Measurements from ENCODE around the gene FHOD3.
"Not testable (repeated sequence)": the region's sequence is repeated elsewhere in the genome, so short reads cannot be mapped to it uniquely, and the experiment has no call there.

FHOD3 gene

DNA sequence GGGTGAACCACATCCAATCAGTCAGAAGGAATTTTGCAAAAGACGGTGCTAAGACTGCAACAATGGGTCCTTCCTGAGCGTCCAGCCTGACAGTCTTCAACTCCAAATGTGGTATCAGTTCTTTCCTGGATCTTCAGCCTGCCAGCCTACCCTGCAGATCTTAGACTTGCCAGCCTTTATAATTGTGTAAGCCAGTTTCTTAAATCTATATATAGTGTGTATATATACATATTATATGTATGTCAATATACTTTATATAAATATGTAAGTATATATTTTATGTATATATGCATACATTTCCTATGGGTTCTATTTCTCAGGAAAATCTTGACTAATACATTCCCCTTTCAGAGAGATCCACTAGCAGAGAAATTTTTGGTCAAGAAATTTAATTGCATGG is 245.5 kb downstream of the FHOD3 start:
- no peaks in the 10 kb centered on the region for H3K9me3 Mint-ChIP-seq
- DNase-seq, result no peak
- H3K36me3 Mint-ChIP-seq (ENCODE audit: low read depth), result no peaks in the 10 kb centered on the region
- H3K4me1 Mint-ChIP-seq (ENCODE audit: low read depth), result no peaks in the 10 kb centered on the region
- H3K27me3 Mint-ChIP-seq, result no peaks in the 10 kb centered on the region
- H3K4me3 Mint-ChIP-seq, result no peak overlapping the region
- H3K27ac Mint-ChIP-seq, result no peak overlapping the region

DNA sequence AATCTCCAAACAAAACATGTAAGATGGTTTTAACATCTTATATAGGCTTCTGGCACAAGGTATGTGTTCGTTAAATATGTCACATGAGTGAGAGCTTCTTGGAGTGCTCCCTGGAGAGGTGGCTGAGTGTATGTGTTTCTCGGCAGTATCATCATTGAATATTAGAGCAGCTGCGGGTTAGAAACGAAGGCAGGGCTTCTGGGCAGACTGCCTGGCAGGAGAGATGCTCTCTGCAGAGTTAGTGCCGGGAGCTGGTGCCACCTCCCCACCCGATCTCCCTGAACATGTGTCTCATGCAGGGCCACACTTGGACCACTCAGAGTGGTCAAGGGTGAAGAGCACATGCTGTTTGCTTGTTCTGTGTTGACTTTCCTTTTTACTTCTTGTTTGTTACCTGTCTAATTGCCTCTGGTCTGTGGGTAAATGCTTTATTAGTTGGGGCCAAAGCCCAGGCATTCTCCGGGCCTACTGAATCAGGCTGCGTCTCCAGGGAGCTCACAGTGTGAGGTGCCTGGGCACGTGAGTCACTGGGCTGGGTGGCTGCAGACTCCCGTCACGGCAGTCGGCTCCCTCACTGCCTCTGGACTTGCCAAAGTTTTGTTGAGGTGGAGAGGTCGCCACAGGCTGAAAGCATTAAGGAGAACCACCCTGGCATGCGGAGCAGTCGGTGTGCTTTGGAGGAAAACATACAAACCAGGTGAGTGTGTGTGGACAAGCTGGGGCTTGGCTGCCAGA is 246.6 kb downstream of the FHOD3 start:
- Mint-ChIP-seq H3K4me3 (no peak overlapping the region), H3K9me3 (no peaks in the 10 kb centered on the region), H3K27me3 (no peaks in the 10 kb centered on the region), H3K36me3 (ENCODE audit: low read depth) (no peaks in the 10 kb centered on the region), H3K27ac (no peak overlapping the region), H3K4me1 (ENCODE audit: low read depth) (no peaks in the 10 kb centered on the region)
- no peak for DNase-seq

DNA sequence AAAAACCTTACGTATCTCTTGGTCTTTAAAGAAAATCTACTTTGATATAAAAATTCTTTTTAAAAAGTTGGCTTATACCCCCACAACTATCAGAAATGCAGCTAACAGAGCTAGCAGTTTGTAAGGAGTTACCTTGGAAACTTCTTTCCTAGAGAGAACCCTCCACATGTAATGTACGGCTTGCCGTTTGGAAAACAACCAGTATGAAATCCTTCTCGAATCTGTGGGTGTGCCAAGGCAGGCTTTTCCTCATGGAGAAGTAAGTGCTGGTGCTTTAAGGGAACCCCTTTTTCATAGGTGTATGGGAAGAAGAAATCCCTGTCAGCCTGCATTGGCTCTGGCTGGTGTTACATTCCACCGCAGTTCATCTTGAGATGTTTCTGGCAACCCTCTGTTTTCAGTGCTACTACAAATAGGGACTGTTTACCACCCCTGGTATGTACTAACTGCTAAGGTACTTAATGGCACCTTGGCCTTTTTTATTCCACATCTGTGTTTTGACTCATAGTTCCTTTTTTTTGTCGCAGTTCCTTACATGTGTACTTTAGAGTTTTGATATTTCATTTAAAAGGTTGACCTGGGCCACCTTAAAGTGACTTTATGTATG is 248.4 kb downstream of the FHOD3 start:
- Mint-ChIP-seq H3K4me1 (ENCODE audit: low read depth) (no peaks in the 10 kb centered on the region), H3K36me3 (ENCODE audit: low read depth) (no peaks in the 10 kb centered on the region), H3K9me3 (peaks cover 2% of the 10 kb centered on the region), H3K27ac (no peak overlapping the region), H3K4me3 (no peak overlapping the region), H3K27me3 (no peaks in the 10 kb centered on the region)
- no peak for DNase-seq

DNA sequence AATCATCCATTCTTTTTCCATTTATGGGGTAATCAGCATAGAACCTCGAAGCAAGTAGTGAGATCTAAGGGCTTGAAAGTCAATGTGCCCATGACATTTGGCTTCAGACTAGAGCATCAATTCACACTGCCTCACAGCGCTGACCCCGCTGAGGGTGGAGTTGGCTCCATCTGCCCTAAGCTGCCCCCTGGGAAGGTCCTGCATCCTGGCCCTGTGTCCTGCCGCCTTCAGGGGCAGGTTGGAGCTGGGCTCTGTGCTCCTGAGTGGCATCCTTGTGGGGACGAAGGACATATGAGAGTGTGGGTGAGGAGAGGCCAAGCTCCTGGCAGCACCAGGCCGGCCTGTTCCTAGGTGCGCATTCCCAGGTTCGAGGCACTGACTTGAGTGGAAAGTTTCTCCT is 249.4 kb downstream of the FHOD3 start:
- Mint-ChIP-seq H3K36me3 (ENCODE audit: low read depth) (no peaks in the 10 kb centered on the region), H3K27me3 (no peaks in the 10 kb centered on the region)
- DNase-seq, result no peak

DNA sequence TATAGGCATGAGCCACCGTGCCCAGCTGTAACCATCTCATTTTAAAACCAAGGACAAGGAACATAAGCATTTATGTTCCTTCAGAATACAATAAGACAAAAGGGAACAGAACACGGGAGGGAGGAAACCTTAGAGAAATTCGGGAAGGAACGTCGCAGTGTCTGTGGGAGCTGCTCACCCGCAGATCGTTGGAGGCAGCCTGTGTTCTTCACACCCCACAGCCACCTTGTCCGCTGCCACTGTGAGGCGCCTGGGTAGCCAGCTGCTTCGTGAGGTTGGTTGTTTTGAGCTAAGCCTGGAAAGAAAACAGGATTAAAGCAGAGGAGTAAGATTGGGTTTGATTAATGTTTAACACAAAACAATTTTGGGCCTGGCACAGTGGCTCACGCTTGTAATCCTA is 250.0 kb downstream of the FHOD3 start:
- Mint-ChIP-seq H3K4me1 (ENCODE audit: low read depth) (no peaks in the 10 kb centered on the region), H3K9me3 (peaks cover 5% of the 10 kb centered on the region), H3K36me3 (ENCODE audit: low read depth) (no peaks in the 10 kb centered on the region), H3K27ac (no peak overlapping the region), H3K27me3 (peaks cover 2% of the 10 kb centered on the region), H3K4me3 (no peak overlapping the region)
- DNase-seq, result no peak

More for the DNA sequence above, 249.4 kb downstream of the FHOD3 start:
- Mint-ChIP-seq H3K4me3 (no peak overlapping the region), H3K27ac (no peak overlapping the region), H3K9me3 (peaks cover 5% of the 10 kb centered on the region), H3K4me1 (ENCODE audit: low read depth) (no peaks in the 10 kb centered on the region)

DNA sequence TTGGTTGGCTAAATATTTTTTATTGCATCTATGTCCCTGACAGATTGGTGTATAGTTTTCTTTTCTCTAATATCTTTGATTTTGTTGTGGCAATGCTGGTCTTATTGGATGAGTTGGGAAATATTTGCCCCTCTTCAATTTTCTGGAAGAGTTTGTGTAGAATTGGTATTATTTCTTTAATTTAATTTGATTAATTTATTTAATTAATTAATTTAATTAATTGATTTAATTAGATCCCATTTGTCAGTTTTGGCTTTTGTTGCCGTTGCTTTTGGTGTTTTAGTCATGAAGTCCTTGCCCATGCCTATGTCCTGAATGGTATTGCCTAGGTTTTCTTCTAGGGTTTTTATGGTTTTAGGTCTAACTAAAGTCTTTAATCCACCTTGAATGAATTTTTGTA is 253.8 kb downstream of the FHOD3 start:
- DNase-seq; H3K27me3 Mint-ChIP-seq; H3K27ac Mint-ChIP-seq; H3K4me3 Mint-ChIP-seq; H3K36me3 Mint-ChIP-seq (ENCODE audit: low read depth); H3K9me3 Mint-ChIP-seq; H3K4me1 Mint-ChIP-seq (ENCODE audit: low read depth): not testable (repeated sequence)

DNA sequence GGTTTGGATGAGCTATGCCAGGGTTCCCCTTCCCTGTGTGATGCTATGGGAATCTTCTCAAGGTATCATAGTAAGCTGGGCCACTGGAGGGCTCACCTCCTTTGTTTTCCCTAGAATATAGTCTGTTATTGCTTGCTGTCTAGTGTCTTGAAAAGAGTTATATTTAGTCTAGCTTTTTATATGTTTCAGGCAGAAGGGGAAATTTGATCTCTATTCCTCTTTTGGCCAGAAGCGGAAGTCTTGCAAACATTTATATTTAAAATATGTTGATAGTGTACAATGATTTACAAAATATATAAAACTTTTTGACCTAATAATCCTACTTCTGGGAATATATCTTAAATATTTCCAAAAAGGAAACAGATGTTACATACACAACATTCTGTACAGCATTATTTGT is 260.7 kb downstream of the FHOD3 start:
- Mint-ChIP-seq H3K36me3 (ENCODE audit: low read depth) (no peaks in the 10 kb centered on the region), H3K4me3 (no peak overlapping the region), H3K27me3 (peaks cover 7% of the 10 kb centered on the region), H3K9me3 (peaks cover 2% of the 10 kb centered on the region), H3K4me1 (ENCODE audit: low read depth) (no peaks in the 10 kb centered on the region), H3K27ac (no peak overlapping the region)
- no peak for DNase-seq

DNA sequence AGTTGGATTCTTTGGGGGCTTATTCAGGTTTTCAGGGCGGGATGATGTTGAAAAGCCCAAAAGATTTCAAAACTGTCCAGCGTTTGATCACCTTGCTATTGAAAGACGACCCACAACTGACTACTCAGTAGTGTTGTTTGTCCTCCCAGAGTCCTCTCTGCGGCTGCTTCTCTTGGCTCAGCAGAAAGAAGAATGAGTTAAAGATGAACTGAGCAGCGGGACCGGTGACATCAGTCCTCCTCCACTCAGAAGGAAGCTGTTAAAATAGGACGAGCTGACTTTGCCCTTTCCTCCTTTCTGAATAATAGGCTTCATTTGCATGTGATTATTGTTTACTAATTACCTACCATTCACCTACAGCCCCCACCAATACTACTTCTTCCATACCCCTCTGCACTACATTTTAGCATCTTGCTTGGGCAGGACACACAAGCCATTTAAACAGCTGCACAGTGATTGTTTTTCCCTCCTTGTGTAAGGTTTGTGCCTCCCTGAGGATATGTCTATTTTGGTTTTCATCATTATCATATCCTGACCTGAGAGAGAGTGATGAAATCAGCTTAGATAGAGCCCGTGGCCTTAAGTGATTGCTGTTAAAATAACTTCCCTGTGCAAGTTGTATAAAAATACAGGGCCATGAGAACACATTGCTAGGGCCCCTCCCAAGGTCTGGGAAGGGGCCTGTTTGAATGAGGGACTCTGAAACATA is 261.8 kb downstream of the FHOD3 start:
- no peak for DNase-seq
- Mint-ChIP-seq H3K27me3 (peaks cover 15% of the 10 kb centered on the region), H3K4me1 (ENCODE audit: low read depth) (no peaks in the 10 kb centered on the region), H3K4me3 (no peak overlapping the region), H3K9me3 (no peaks in the 10 kb centered on the region), H3K27ac (no peak overlapping the region), H3K36me3 (ENCODE audit: low read depth) (no peaks in the 10 kb centered on the region)

DNA sequence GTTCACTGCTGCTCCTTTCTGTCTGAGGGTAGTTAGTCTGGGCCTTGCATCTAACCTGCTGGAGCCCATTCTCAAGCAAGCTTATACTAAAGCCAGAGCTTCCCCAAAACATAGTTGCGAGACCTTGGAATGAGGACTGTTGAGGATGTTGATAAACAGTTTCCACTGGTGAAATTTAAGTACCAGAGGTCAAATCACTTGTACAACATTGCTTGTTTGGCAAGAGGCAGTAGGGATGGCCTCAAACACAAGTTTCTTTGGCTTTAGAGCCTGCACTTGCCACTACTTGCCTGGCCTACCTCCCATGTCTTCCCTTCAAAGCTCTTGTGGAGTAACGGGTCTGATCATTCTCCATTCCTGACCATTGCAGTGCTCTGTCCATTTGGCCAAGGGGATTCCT is 262.7 kb downstream of the FHOD3 start:
- no peak overlapping the region for H3K4me3 Mint-ChIP-seq
- no peaks in the 10 kb centered on the region for H3K9me3 Mint-ChIP-seq
- no peak overlapping the region for H3K27ac Mint-ChIP-seq
- no peak for DNase-seq
- H3K27me3 Mint-ChIP-seq, result peaks cover 21% of the 10 kb centered on the region
- no peaks in the 10 kb centered on the region for H3K4me1 Mint-ChIP-seq (ENCODE audit: low read depth)
- no peaks in the 10 kb centered on the region for H3K36me3 Mint-ChIP-seq (ENCODE audit: low read depth)

DNA sequence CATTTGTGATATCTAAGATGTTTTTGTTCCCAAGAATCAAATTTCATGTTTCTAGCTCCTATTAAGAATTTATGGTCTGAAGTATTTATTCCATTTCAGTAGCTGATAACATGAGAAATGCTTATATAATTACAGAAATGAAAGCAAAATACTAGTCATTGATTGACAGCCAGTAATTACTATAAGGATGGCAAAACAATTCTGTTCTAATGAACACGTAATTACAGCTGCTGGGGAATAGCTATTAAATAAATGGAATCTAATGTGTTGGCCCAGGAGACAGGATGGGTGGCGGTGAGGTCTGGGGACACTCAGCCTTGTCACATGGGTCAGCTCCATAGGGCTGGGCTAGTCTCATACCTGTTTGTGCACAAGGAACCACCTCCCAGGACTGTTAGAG is 263.5 kb downstream of the FHOD3 start:
- H3K36me3 Mint-ChIP-seq (ENCODE audit: low read depth), result no peaks in the 10 kb centered on the region
- DNase-seq, result no peak
- no peak overlapping the region for H3K4me3 Mint-ChIP-seq
- H3K9me3 Mint-ChIP-seq, result no peaks in the 10 kb centered on the region
- H3K4me1 Mint-ChIP-seq (ENCODE audit: low read depth), result no peaks in the 10 kb centered on the region
- peaks cover 30% of the 10 kb centered on the region for H3K27me3 Mint-ChIP-seq
- no peak overlapping the region for H3K27ac Mint-ChIP-seq

DNA sequence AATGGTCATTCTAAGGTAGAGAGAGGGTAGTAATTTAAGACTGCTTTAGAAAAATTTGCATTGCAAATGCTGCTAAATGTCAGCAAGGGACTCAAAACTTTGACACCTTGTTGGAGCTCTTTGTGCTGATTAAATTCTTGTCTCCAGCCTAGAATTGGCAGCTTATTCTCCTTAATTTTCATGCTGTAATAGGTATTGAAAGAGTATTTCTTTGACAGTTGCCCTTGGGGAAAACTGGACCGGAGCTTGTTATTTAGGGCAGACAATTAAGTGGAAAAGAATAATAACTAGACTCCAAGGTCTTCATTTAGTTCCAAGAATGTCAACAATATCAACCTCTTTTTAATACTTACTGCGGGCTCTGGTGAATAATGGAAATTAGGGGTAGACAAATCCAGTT is 267.3 kb downstream of the FHOD3 start:
- no peaks in the 10 kb centered on the region for H3K36me3 Mint-ChIP-seq (ENCODE audit: low read depth)
- no peak overlapping the region for H3K4me3 Mint-ChIP-seq
- H3K4me1 Mint-ChIP-seq (ENCODE audit: low read depth), result no peaks in the 10 kb centered on the region
- no peaks in the 10 kb centered on the region for H3K9me3 Mint-ChIP-seq
- no peak overlapping the region for H3K27ac Mint-ChIP-seq
- H3K27me3 Mint-ChIP-seq, result peaks cover 40% of the 10 kb centered on the region
- DNase-seq, result no peak

DNA sequence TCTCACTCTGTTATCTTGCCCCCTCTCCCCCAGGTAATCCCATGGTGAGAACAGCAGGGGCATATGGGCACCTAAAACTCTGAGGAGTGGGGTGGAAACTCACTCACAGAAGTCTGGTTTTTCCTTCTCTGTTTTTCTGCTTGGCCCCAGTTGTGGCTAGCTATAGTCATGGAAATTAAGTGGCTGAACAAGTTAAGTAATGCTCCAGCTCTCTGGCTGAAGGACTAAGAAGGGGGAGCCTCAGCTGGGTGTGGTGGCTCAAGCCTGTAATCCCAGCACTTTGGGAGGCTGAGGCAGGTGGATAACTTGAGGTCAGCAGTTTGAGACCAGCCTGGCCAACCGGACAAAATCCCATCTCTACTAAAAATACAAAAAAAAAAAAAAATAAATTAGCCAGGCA is 270.3 kb downstream of the FHOD3 start:
- H3K27me3 Mint-ChIP-seq, result peaks cover 43% of the 10 kb centered on the region
- peaks cover 3% of the 10 kb centered on the region for H3K4me1 Mint-ChIP-seq (ENCODE audit: low read depth)
- H3K9me3 Mint-ChIP-seq, result no peaks in the 10 kb centered on the region
- no peak overlapping the region for H3K27ac Mint-ChIP-seq
- no peak overlapping the region for H3K4me3 Mint-ChIP-seq
- no peaks in the 10 kb centered on the region for H3K36me3 Mint-ChIP-seq (ENCODE audit: low read depth)
- DNase-seq, result no peak

DNA sequence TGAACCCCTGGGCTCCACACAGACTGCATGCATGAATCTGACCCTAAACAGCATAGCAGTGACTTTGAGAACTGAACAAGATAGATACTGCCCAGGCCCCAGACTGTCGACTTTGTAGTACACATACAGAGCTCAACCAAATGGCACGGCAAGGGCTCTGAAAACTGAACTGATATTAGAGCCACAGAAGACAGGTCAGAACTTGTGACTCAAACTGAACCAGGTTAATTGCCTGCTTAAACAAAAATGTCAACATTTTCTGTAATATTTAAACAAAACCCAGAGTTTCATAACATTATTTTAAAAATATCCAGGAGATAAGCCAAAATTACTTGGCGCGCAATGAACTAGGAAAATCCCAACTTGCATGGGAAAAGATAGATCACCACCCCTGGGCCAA is 271.0 kb downstream of the FHOD3 start:
- no peak for DNase-seq
- H3K9me3 Mint-ChIP-seq, result no peaks in the 10 kb centered on the region
- H3K4me3 Mint-ChIP-seq, result no peak overlapping the region
- peaks cover 38% of the 10 kb centered on the region for H3K27me3 Mint-ChIP-seq
- peaks cover 3% of the 10 kb centered on the region for H3K4me1 Mint-ChIP-seq (ENCODE audit: low read depth)
- H3K36me3 Mint-ChIP-seq (ENCODE audit: low read depth), result no peaks in the 10 kb centered on the region
- no peak overlapping the region for H3K27ac Mint-ChIP-seq

DNA sequence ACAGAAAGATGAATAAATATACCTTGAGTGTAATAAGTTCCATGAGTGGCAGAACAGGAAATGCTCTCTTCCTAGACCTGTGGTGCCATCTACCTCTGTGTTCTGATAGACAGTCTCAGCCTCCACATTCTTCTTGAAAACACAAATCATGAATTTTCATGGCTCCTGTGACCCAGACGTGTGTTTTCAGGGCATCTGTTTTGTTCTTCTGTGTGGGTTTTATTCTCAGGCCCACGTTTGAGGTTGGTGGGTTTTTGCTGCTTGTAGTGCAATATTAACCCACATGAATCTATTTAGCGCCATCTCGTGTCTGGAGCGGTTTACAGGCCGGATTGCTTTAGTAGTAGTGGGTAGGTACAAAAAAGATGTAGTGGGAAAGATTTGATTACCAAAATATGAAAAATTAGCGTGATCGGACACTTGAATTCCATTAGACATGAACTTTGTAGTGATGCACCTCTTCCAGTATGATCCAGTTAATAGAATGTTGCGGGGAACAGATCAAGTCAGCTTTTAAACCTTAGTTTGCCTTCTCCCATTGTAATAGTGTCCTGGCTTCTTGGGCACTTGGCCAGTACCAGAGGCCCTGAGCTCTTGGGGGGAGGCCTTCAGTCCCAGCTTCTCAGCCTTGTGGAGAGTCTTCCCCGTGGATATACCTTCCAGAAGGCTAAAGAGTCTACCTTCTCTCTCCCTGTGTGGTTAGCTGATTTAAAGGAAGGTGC is 274.8 kb downstream of the FHOD3 start:
- Mint-ChIP-seq H3K27ac (no peak overlapping the region), H3K9me3 (no peaks in the 10 kb centered on the region), H3K4me3 (no peak overlapping the region), H3K36me3 (ENCODE audit: low read depth) (no peaks in the 10 kb centered on the region), H3K4me1 (ENCODE audit: low read depth) (peaks cover 3% of the 10 kb centered on the region), H3K27me3 (peaks cover 9% of the 10 kb centered on the region)
- no peak for DNase-seq

DNA sequence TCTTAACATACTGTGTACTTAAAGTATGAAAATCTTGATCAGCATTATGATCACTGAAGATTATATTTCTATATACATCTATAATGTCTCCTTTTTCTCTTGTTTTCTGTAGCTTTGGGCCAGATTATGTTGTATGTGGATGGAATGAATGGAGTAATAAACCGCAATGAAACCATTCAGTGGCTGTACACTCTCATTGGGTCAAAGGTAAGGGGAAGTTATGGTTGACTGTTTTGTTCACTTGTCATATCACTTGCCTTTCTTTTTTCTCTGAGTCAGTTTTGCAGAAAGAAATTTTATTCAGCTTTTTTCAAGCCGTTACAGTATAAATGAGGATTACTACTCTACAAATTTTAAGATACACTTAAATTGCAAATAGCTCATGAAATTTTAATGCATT is 278.8 kb downstream of the FHOD3 start:
- DNase-seq, result no peak
- no peaks in the 10 kb centered on the region for H3K36me3 Mint-ChIP-seq (ENCODE audit: low read depth)
- peaks cover 5% of the 10 kb centered on the region for H3K9me3 Mint-ChIP-seq
- H3K4me3 Mint-ChIP-seq, result no peak overlapping the region
- H3K4me1 Mint-ChIP-seq (ENCODE audit: low read depth), result peaks cover 3% of the 10 kb centered on the region
- H3K27ac Mint-ChIP-seq, result no peak overlapping the region
- peaks cover 21% of the 10 kb centered on the region for H3K27me3 Mint-ChIP-seq

All from activated T-cell treated with anti-CD3 and anti-CD28 coated beads, Interleukin-2, amount 50 U/mL, for 24 hours (primary cell).